HuH-7.5 (cell line): ENCODE measurements around the gene SLC66A1.

Experiments
- DNase-seq: peaks from one replicate; pipeline ENCODE4 v3.0.0; 2011; ENCODE audit warnings: low spot score

The SLC66A1 gene

GRCh38 chr1:19325958-19326747, 14.0 kb downstream of the SLC66A1 start:
- DNase-seq: no peak

GRCh38 chr1:19326748-19327065, 14.6 kb downstream of the SLC66A1 start:
- DNase-seq: no peak

DNA sequence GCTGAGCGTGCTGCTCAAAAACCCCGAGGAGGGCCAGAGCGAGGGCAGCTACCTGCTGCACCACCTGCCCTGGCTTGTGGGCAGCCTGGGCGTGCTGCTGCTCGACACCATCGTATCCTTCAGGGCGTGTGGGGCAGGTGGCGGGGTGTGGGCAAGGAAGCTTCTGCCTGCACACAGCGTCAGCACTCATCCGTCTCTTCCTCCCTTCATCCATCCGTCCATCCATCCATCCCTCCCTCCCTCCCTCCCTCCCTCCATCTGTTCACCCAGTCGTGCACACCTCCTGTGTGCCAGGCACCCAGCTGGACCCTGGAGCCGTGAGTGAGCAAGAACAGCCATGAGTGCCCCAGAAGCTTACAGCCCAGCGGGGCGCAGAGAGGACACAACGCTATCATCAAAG, 15.2 kb downstream of the SLC66A1 start:
- DNase-seq: no peak

- DNase-seq: no peak
Observed at GRCh38 chr1:19327736-19328135, 15.6 kb downstream of the SLC66A1 start.

- no peak for DNase-seq
Observed at GRCh38 chr1:19328486-19328885, 16.4 kb downstream of the SLC66A1 start.

GRCh38 chr1:19329188-19329587, 17.1 kb downstream of the SLC66A1 start:
- DNase-seq: no peak

DNA sequence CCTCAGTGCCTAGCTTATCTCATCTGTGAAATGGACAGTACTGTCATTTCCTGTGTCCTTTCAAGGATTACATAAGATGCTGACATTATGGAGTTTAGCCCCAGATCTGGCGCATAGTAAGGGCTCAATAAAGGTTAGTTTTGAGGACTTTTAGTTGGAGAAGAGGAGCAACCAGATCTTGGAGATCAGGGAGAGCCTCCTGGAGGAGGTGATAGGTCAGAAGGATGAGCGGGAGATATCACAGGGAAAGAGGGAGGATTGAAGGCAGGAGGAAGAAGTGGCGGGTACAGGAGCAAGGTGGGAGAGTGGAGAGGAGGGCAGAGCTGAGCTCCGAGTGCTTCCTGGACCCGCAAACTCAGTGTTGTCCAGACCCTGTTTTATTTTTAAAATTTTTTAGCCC, 17.5 kb downstream of the SLC66A1 start:
- no peak for DNase-seq

GRCh38 chr1:19330449-19331135, 18.5 kb downstream of the SLC66A1 start:
- DNase-seq: no peak

DNA sequence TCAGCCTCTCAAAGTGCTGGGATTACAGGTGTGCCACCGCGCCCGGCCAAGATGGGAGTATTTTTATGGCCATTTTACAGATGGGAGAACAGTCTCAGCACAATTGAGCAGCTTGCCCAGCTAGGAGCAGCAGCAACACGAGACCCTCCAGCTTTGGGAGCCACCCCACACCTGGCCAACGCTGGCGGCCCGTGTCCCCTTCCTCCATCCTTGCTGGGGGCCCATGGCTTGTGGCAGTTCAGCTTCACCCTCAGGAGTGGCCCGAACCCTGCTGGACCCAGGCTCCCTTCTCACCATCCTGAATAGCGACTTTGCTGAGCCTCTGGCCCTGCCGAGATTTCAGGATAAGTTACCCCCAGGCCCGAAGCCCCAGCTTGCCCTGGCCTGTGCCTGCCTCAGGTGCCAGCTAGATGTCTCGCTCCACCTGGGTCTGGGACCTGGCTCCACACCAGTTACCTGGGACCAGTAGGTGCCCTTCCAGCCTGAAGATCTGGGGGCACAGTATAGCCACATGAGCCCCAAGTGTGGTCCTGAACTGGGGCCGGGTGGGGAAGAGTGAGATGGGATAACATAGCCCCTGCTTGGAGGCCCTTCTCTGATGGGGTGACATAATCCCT, 19.2 kb downstream of the SLC66A1 start:
- DNase-seq: no peak

GRCh38 chr1:19332832-19333231, 20.7 kb downstream of the SLC66A1 start:
- DNase-seq: no peak

GRCh38 chr1:19333587-19334354, 21.6 kb downstream of the SLC66A1 start:
- DNase-seq: no peak

DNA sequence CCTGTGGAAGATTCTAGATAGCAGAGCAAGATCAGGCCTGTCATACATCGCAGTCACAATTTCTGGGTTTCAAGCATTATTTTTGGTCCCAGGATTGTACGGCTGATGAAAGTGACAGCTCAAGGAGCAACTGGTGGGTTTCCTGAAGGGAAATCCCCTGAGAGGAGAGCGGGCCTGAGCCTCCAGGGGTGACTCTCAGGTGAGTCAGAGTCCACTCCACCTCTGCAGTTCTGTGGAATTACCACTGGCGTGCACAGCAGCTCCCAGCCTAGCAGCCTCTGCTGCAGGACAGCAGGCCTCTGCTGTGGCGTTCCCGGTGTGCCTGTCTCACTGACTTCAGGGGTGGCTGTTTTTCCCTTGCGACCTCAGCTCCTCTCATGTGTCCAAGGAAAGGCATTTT, 24.4 kb downstream of the SLC66A1 start:
- no peak for DNase-seq

- no peak for DNase-seq
Observed at GRCh38 chr1:19337289-19337688, 25.2 kb downstream of the SLC66A1 start.

DNA sequence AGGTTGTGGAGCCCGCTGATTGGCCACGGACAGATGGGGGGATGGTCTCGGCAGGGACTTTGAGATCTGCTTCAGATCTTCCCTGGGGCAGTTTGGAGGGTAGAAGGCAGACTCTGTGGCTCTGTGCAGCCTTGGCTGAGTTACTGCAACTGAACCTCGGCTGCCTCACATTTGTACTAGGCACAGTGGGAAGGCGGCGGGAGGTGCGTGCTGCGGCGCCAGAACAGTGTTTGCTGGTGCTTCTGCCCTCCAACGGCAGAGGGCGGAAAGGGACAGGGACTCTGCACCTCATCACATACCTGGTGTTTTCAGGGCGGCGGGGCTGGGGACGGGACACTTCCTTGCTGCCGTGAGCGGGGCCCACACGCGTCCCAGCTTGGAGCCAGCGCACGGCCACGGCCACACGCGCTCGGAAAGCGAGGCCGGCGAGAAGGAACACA, 26.2 kb downstream of the SLC66A1 start:
- DNase-seq: no peak

- DNase-seq: no peak
Observed at GRCh38 chr1:19339214-19339861, 27.2 kb downstream of the SLC66A1 start.

DNA sequence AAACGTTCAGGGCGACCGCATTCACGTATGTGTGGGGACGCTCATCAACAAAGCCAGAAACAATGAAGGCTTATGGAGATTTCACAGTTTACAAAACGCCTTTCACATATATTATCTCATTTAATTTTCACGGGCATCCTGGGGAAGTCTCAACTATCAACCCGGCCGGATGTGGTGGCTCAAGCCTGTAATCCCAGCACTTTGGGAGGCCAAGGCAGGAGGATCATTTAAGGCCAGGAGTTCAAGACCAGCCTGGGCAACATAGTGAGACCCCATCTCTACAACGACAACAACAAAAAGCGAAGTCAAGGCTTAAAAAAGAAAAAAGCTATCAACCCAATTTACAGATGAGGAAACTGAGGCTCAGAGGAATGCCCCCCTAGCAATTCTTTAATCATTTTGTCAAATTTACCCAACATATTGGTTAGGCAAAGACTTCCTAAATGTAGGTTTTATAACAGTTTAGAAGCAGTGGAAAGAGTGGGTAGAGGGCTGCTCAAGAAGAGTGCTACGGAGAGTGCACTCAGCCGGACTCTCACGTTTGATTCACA, 28.3 kb downstream of the SLC66A1 start:
- no peak for DNase-seq

DNA sequence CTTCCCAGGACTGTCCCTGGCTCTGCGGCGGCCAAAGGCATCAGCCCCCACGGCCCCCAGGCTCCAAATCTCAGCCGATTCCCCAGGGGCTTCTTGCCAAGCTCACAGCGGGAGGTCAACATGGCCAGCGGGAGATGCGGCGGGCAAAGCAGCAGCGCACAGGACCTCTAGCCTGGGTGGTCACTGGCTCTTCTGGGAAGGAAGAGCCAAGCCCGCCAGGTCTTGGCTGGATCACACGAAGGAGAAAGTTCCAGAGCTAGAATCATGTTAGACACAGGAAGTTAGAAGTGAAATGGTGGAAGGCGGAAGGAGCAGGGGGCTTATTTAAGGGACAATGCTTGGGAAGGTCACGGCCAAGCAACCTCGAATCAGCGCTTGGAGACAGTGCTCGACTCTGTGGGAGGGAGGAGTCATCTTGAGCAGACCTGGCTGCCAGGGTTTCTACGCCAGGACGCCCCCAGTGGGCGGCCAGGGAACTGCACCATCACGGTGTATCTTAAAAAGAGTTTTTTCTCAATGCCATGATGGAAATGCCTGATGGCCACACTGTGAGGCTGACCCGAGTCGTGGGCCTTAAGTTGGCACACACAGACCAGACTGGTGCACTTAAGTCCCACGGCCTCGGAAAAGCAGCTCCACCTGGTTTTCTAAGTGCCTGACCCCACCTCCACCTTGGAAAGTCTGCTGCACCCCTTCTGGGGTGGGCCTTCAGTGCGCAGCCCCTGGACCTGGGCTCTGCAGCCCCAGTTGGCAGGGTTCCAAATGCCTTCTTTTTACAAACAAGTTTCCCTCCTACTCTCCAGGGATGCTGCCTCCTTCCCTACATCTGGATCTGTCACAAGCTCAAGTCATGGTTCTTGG, 29.3 kb downstream of the SLC66A1 start:
- DNase-seq: peak; percentile 92

DNA sequence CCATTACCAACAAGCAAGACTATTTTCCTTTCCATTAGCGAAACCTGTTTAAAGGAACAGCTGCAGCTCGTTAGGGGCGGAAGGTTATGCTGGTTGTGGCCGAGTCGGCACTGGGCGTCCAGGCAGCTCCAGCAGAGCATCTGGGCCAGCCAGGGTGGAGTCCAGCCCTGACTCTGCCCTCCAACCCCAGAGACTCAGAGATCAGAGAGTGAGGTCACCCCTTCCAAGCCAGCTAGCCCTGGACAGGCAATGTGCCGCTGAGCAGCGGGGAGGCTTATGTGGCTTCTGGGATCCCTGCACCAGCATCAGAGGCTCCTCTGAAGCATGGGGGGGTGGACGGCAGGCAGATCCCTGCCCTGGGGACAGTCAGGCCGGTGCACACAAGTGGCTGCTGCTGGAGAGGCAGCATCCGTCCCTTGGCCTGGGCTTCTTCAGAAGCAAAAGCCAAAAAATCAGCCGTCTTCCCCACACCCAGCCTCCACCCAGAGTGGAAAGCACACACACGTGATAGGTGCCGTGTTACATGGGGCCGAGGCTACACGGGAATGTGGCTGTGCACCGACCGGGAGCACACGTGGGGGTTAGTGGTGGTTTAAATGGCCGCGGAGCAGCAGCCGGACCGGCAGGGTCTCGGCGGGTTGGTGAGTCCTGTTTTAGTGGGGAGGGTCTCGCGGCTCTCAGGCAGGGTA, 30.1 kb downstream of the SLC66A1 start:
- DNase-seq: no peak

DNA sequence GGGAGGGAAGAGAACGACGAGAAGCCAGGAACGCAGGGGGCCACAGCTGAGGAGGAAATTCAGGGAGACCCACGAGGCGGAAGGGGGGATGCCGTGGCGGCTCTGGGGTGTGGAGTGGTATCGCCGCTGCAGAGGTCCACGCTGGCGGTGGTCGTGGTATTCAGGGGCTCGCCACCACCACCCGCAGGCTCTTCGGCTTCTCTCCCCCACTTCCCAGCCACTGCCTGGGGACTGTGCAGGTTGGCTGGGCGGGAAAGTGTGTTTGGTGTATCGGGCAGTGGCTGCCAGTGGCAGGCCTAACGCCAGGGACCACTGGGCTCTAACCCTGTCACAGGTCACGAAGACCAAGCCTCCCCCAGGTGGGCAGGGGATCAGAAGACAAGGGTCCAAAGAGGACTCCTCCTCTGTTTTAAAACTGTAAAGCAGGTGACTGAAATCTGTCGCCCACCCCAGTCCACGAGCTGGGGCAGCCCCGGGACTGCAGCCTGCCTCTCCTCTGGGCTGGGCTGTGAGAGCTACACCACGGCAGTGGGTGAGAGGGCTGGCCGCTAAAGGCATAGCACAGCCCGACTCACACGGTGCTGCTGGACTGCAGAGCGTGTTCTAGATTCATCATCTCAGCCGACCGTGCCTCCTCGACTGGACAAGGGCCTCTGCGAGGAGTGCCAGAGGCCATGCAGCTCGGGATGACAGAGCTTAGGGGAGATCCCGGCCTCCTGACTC, 30.9 kb downstream of the SLC66A1 start:
- DNase-seq: no peak
